ENCODE measurements around the gene SCYL2. TPM values are rescaled to one million over a fixed set of nuclear protein-coding genes. Genes with fewer than 3 reads are reported as not detected.
"Not testable (repeated sequence)": the region's sequence is repeated elsewhere in the genome, so short reads cannot be mapped to it uniquely, and the experiment has no call there.

SCYL2 gene
- total RNA-seq, 1 experiment from 2014 or later: 41.1 TPM

GRCh38 chr12:100295764-100296555 lies 29.0 kb downstream of the SCYL2 start:
- Histone ChIP-seq H4K20me1 (ENCODE audit: insufficient read depth) (no peaks in the 10 kb centered on the region), H3F3A (ENCODE audit: insufficient read depth, low read depth) (no peaks in the 10 kb centered on the region), H3K4me2 (no peak overlapping the region), H3K36me3 (ENCODE audit: low read depth) (peaks cover 9% of the 10 kb centered on the region), H3K9me2 (ENCODE audit: insufficient read depth) (no peaks in the 10 kb centered on the region; the same call in 1 of the 2 replicates), H3K4me1 (replicated peaks; ENCODE audit: insufficient read depth) (no peaks in the 10 kb centered on the region), H3K79me2 (ENCODE audit: low read depth) (no peaks in the 10 kb centered on the region), H3K27ac (no peak overlapping the region), H3K4me3 (no peak overlapping the region), H3K27me3 (ENCODE audit: insufficient read depth, low read depth) (no peaks in the 10 kb centered on the region), H2AFZ (no peak overlapping the region), H3K9me3 (ENCODE audit: insufficient read depth, low read depth) (no peaks in the 10 kb centered on the region)
- TF ChIP-seq CTCF (conservative IDR thresholded peaks at IDR 0.05) (no peak), EZH2 (IDR thresholded peaks at IDR 0.05; ENCODE audit: low read depth) (no peak)
- BruUV-seq (replicated peaks): no TSS peak
- intact Hi-C loops (cut with micrococcal nuclease; ENCODE audit: unreplicated experiment): no loop called here
- POLR2A ChIA-PET (ENCODE audit: unreplicated experiment): no interaction called here
- DNase-seq: no peak
- CTCF ChIA-PET: no interaction called here

GRCh38 chr12:100302081-100302480 lies 35.1 kb downstream of the SCYL2 start:
- intact Hi-C loops (cut with micrococcal nuclease; ENCODE audit: unreplicated experiment): no loop called here
- Histone ChIP-seq H3K27me3 (ENCODE audit: insufficient read depth, low read depth) (no peaks in the 10 kb centered on the region), H2AFZ (no peak overlapping the region), H3K27ac (no peak overlapping the region), H3F3A (ENCODE audit: insufficient read depth, low read depth) (no peaks in the 10 kb centered on the region), H3K36me3 (ENCODE audit: low read depth) (peaks cover 9% of the 10 kb centered on the region), H3K9me3 (ENCODE audit: insufficient read depth, low read depth) (no peaks in the 10 kb centered on the region), H4K20me1 (ENCODE audit: insufficient read depth) (no peaks in the 10 kb centered on the region), H3K9me2 (ENCODE audit: insufficient read depth) (no peaks in the 10 kb centered on the region; the same call in 1 of the 2 replicates), H3K79me2 (ENCODE audit: low read depth) (no peaks in the 10 kb centered on the region), H3K4me1 (replicated peaks; ENCODE audit: insufficient read depth) (no peaks in the 10 kb centered on the region), H3K4me3 (no peak overlapping the region), H3K4me2 (no peak overlapping the region)
- no TSS peak for BruUV-seq (replicated peaks)
- DNase-seq: no peak
- CTCF ChIA-PET: interaction anchor here (0.6 kb wide), 1 partner anchor 40 kb away, joined by 3 read pairs; no protein-coding TSS in a partner anchor
- POLR2A ChIA-PET (ENCODE audit: unreplicated experiment): no interaction called here
- TF ChIP-seq EZH2 (IDR thresholded peaks at IDR 0.05; ENCODE audit: low read depth) (no peak), CTCF (conservative IDR thresholded peaks at IDR 0.05) (no peak)

GRCh38 chr12:100303831-100304230 lies 36.9 kb downstream of the SCYL2 start:
- Histone ChIP-seq H3K4me1 (replicated peaks; ENCODE audit: insufficient read depth) (no peaks in the 10 kb centered on the region), H3K9me3 (ENCODE audit: insufficient read depth, low read depth) (no peaks in the 10 kb centered on the region), H3K4me3 (no peak overlapping the region), H3K79me2 (ENCODE audit: low read depth) (no peaks in the 10 kb centered on the region), H3K36me3 (ENCODE audit: low read depth) (peaks cover 9% of the 10 kb centered on the region; the same call in 1 of the 2 replicates), H4K20me1 (ENCODE audit: insufficient read depth) (no peaks in the 10 kb centered on the region), H3K27ac (no peak overlapping the region), H3K4me2 (no peak overlapping the region), H3K27me3 (ENCODE audit: insufficient read depth, low read depth) (no peaks in the 10 kb centered on the region), H2AFZ (no peak overlapping the region), H3K9me2 (ENCODE audit: insufficient read depth) (no peaks in the 10 kb centered on the region; the same call in 1 of the 2 replicates), H3F3A (ENCODE audit: insufficient read depth, low read depth) (no peaks in the 10 kb centered on the region)
- BruUV-seq (replicated peaks): no TSS peak
- intact Hi-C loops (cut with micrococcal nuclease; ENCODE audit: unreplicated experiment): no loop called here
- CTCF ChIA-PET: no interaction called here
- no peak for TF ChIP-seq EZH2 (IDR thresholded peaks at IDR 0.05; ENCODE audit: low read depth)
- TF ChIP-seq CTCF (conservative IDR thresholded peaks at IDR 0.05): no peak
- POLR2A ChIA-PET (ENCODE audit: unreplicated experiment): no interaction called here
- DNase-seq: no peak

GRCh38 chr12:100304334-100304733 lies 37.4 kb downstream of the SCYL2 start:
- H3K79me2 ChIP-seq (ENCODE audit: low read depth); H3K4me1 ChIP-seq (replicated peaks; ENCODE audit: insufficient read depth); H3K9me3 ChIP-seq (ENCODE audit: insufficient read depth, low read depth); CTCF ChIA-PET; H3K36me3 ChIP-seq (ENCODE audit: low read depth); H3K27ac ChIP-seq; H3K27me3 ChIP-seq (ENCODE audit: insufficient read depth, low read depth); DNase-seq; H4K20me1 ChIP-seq (ENCODE audit: insufficient read depth); H3F3A ChIP-seq (ENCODE audit: insufficient read depth, low read depth); BruUV-seq (replicated peaks); POLR2A ChIA-PET (ENCODE audit: unreplicated experiment); H3K4me2 ChIP-seq; H3K9me2 ChIP-seq (ENCODE audit: insufficient read depth); intact Hi-C loops (cut with micrococcal nuclease; ENCODE audit: unreplicated experiment); H3K4me3 ChIP-seq; H2AFZ ChIP-seq: not testable (repeated sequence)

- BruUV-seq (replicated peaks); intact Hi-C loops (cut with micrococcal nuclease; ENCODE audit: unreplicated experiment): not testable (repeated sequence)
Measured at GRCh38 chr12:100308138-100308537, 41.2 kb downstream of the SCYL2 start.

More at GRCh38 chr12:100308138-100308537, 41.2 kb downstream of the SCYL2 start:
- H3K4me2 ChIP-seq; DNase-seq; H2AFZ ChIP-seq; H3K27ac ChIP-seq; H3K4me1 ChIP-seq (replicated peaks; ENCODE audit: insufficient read depth); H3K9me3 ChIP-seq (ENCODE audit: insufficient read depth, low read depth); H3K9me2 ChIP-seq (ENCODE audit: insufficient read depth); H3K4me3 ChIP-seq; H4K20me1 ChIP-seq (ENCODE audit: insufficient read depth); CTCF ChIA-PET; H3F3A ChIP-seq (ENCODE audit: insufficient read depth, low read depth); H3K27me3 ChIP-seq (ENCODE audit: insufficient read depth, low read depth); H3K79me2 ChIP-seq (ENCODE audit: low read depth); H3K36me3 ChIP-seq (ENCODE audit: low read depth): not testable (repeated sequence)
- POLR2A ChIA-PET (ENCODE audit: unreplicated experiment): interaction anchor here (0.6 kb wide), 1 partner anchor 41 kb away, joined by 6 read pairs; no protein-coding TSS in a partner anchor
